B cell (primary cell): ENCODE results near the gene CDH13. TPM values are rescaled to one million over a fixed set of nuclear protein-coding genes. Genes with fewer than 3 reads are reported as not detected.

Experiments
- ATAC-seq: fragments of 200-7000 bp; cut with Tn5 transposase; one replicate; pipeline ENCODE4 v1.10.0; 2021; ENCODE audit warnings: low read depth, mild to moderate bottlenecking, moderate number of reproducible peaks, moderate library complexity
- CTCF ChIA-PET: fragments of 350-600 bp; sonication (Branson Sonifier 250); formaldehyde crosslinking; loops from one replicate; lab custom pipeline; 2021; ENCODE audit warnings: antibody characterized with exemption, inconsistent platforms; lab: Charles Lee
- POLR2A ChIA-PET: fragments of 350-600 bp; sonication (Branson Sonifier 250); formaldehyde crosslinking; loops from one replicate; lab custom pipeline; 2021; ENCODE audit warnings: antibody characterized with exemption; lab: Charles Lee
- DNase-seq: peaks from one replicate; pipeline ENCODE4 v3.0.0; 2013
- H2AFZ ChIP-seq: 2 replicates; pipeline ENCODE4 v1.6.1; 2012; ENCODE audit warnings: mild to moderate bottlenecking, low read depth, low read length; ENCODE audit not compliant: insufficient read depth, poor library complexity, severe bottlenecking
- H3K27ac ChIP-seq, 2 donors: 1 replicate in 1 of 2; 2 replicates in 1 of 2; pipeline ENCODE4 v1.5.1; 2012 to 2013; ENCODE audit warnings: low read length in 2 of 2, mild to moderate bottlenecking in 2 of 2, moderate library complexity in 1 of 2
- H3K27me3 ChIP-seq, 4 experiments: fragments of 200-600 bp in 1 of 4; sonication (generic) in 1 of 4; replicated peaks in 1 of 4; 1 replicate in 2 of 4; 2 replicates in 2 of 4; pipeline versions ENCODE4 v1.6.1 to v1.7.0; 2013 to 2016; ENCODE audit warnings: low read length in 3 of 4, mild to moderate bottlenecking in 2 of 4, mixed read lengths in 1 of 4, moderate library complexity in 1 of 4; ENCODE audit not compliant: insufficient read depth in 4 of 4, control insufficient read depth in 3 of 4; ENCODE audit errors: control extremely low read depth in 1 of 4
- H3K36me3 ChIP-seq, 2 experiments: replicated peaks in 1 of 2; 1 replicate in 1 of 2; 2 replicates in 1 of 2; pipeline versions ENCODE4 v1.6.1 to v1.7.1; 2013; ENCODE audit warnings: low read length in 1 of 2; ENCODE audit not compliant: insufficient read depth in 2 of 2, control insufficient read depth in 1 of 2; ENCODE audit errors: control extremely low read depth in 1 of 2, extremely low read depth in 1 of 2
- H3K4me1 ChIP-seq, 2 donors: fragments of 200-600 bp in 1 of 2; sonication (generic) in 1 of 2; 1 replicate in 1 of 2; 2 replicates in 1 of 2; pipeline versions ENCODE4 v1.5.1 to v1.6.1; 2013 to 2017; ENCODE audit warnings: low read length in 2 of 2; ENCODE audit not compliant: control insufficient read depth in 2 of 2, insufficient read depth in 2 of 2
- H3K4me2 ChIP-seq: replicated peaks from 2 replicates; pipeline ENCODE3; 2012; ENCODE audit warnings: mild to moderate bottlenecking, low read depth, low read length; ENCODE audit not compliant: poor library complexity, severe bottlenecking
- H3K4me3 ChIP-seq, 5 experiments: fragments of 200-600 bp in 1 of 5; sonication (generic) in 1 of 5; 1 replicate in 3 of 5; 2 replicates in 2 of 5; pipeline versions ENCODE4 v1.5.1 to v1.7.0; 2011 to 2016; ENCODE audit warnings: low read length in 4 of 5, mild to moderate bottlenecking in 4 of 5, low read depth in 2 of 5, control low read depth in 1 of 5, moderate library complexity in 1 of 5; ENCODE audit not compliant: insufficient read depth in 1 of 5; ENCODE audit errors: control extremely low read depth in 1 of 5, extremely low read depth in 1 of 5
- H3K79me2 ChIP-seq: fragments of 200-600 bp; sonication (generic); one replicate; pipeline ENCODE4 v1.6.0; 2016; ENCODE audit warnings: low read length; ENCODE audit not compliant: control insufficient read depth, insufficient read depth
- H3K9ac ChIP-seq: fragments of 200-600 bp; sonication (generic); 2 replicates; pipeline ENCODE4 v1.6.1; 2017; ENCODE audit warnings: mild to moderate bottlenecking, low read length, moderate library complexity
- H3K9me3 ChIP-seq, 3 donors: one replicate each; pipeline versions ENCODE4 v1.6.1 to v1.7.1; 2013; ENCODE audit warnings: low read length in 2 of 3; ENCODE audit not compliant: control insufficient read depth in 2 of 3, insufficient read depth in 1 of 3; ENCODE audit errors: control extremely low read depth in 1 of 3
- H4K20me1 ChIP-seq: 2 replicates; pipeline ENCODE4 v1.6.0; 2012; ENCODE audit warnings: mild to moderate bottlenecking, low read length; ENCODE audit not compliant: insufficient read depth, control insufficient read depth, poor library complexity, severe bottlenecking
- H3K27ac Mint-ChIP-seq: one replicate; pipeline ENCODE4 v1.8.0; 2021; ENCODE audit warnings: mixed read lengths
- H3K27me3 Mint-ChIP-seq: one replicate; pipeline ENCODE4 v1.8.0; 2021; ENCODE audit warnings: mixed read lengths
- H3K4me1 Mint-ChIP-seq: one replicate; pipeline ENCODE4 v1.8.0; 2021; ENCODE audit warnings: mixed read lengths
- H3K4me3 Mint-ChIP-seq: one replicate; pipeline ENCODE4 v1.8.0; 2021; ENCODE audit warnings: mixed read lengths
- H3K9me3 Mint-ChIP-seq: one replicate; pipeline ENCODE4 v1.8.0; 2022; ENCODE audit warnings: mixed read lengths; ENCODE audit not compliant: insufficient read depth
- EZH2 ChIP-seq: IDR thresholded peaks from 2 replicates; pipeline ENCODE4 v1.6.1; 2012; ENCODE audit warnings: borderline replicate concordance, low read depth, mild to moderate bottlenecking, moderate library complexity, low read length; ENCODE audit not compliant: insufficient read depth, poor library complexity, severe bottlenecking
- WGBS: methylation state at CpG from one replicate; pipeline ENCODE4 v1.1.5; 2013; ENCODE audit warnings: missing lambda C conversion rate; ENCODE audit not compliant: insufficient coverage; 5-methylcytosine and 5-hydroxymethylcytosine counted together
- intact Hi-C: fragments of 100-400 bp; cut with micrococcal nuclease; formaldehyde crosslinking; loops from one replicate; pipeline ENCODE4 v1.10.0; 2022
- polyA plus RNA-seq: library from polyadenylated mRNA; depleted of rRNA; stranded (reverse); fragments of >200 nt; gene quantifications from 2 replicates; pipeline ENCODE4 v1.2.3, GENCODE V29; 2012
- total RNA-seq, 2 donors: library from RNA; stranded (reverse); fragments of 120-200 nt in 1 of 2; gene quantifications; 1 replicate in 1 of 2; 2 replicates in 1 of 2; pipeline versions ENCODE4 v1.2.3 to v1.2.4, GENCODE V29; 2013 to 2022
- TF ChIP-seq, protein P1 (sequence below): fragments of 200-600 bp; IDR thresholded peaks from one replicate; pipeline ENCODE4 v1.8.0; 2022; ENCODE audit warnings: antibody characterized with exemption, mild to moderate bottlenecking

The CDH13 gene
- total and polyA plus RNA-seq, 2 donors (not counting 1 experiment from before 2014, with no cell fraction given): not detected

GRCh38 chr16:83443972-83444371 is 817.2 kb downstream of the CDH13 start:
- intact Hi-C loops: no loop called here
- Mint-ChIP-seq H3K4me1 (no peaks in the 10 kb centered on the region), H3K4me3 (no peak overlapping the region), H3K27ac (no peak overlapping the region), H3K9me3 (no peaks in the 10 kb centered on the region), H3K27me3 (peaks cover 7% of the 10 kb centered on the region)
- Histone ChIP-seq H3K36me3 (no peaks in the 10 kb centered on the region), H3K9ac (no peak overlapping the region), H3K27ac (no peak overlapping the region), H3K4me2 (no peak overlapping the region), H2AFZ (no peak overlapping the region), H3K27me3 (no peaks in the 10 kb centered on the region), H3K4me1 (no peaks in the 10 kb centered on the region), H3K79me2 (no peaks in the 10 kb centered on the region), H4K20me1 (no peaks in the 10 kb centered on the region), H3K4me3 (no peak overlapping the region), H3K9me3 (no peaks in the 10 kb centered on the region)
- no peak for DNase-seq
- TF ChIP-seq, protein P1, sequence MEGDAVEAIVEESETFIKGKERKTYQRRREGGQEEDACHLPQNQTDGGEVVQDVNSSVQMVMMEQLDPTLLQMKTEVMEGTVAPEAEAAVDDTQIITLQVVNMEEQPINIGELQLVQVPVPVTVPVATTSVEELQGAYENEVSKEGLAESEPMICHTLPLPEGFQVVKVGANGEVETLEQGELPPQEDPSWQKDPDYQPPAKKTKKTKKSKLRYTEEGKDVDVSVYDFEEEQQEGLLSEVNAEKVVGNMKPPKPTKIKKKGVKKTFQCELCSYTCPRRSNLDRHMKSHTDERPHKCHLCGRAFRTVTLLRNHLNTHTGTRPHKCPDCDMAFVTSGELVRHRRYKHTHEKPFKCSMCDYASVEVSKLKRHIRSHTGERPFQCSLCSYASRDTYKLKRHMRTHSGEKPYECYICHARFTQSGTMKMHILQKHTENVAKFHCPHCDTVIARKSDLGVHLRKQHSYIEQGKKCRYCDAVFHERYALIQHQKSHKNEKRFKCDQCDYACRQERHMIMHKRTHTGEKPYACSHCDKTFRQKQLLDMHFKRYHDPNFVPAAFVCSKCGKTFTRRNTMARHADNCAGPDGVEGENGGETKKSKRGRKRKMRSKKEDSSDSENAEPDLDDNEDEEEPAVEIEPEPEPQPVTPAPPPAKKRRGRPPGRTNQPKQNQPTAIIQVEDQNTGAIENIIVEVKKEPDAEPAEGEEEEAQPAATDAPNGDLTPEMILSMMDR: no peak
- no peak for TF ChIP-seq EZH2
- ATAC-seq: no peak
- CTCF ChIA-PET: interaction anchor here (4.0 kb wide), 1 partner anchor 1180 kb away, joined by 16 read pairs; no protein-coding TSS in a partner anchor
- POLR2A ChIA-PET: no interaction called here
- 46% methylated on average over 2 of the region's 3 CpGs for WGBS

DNA sequence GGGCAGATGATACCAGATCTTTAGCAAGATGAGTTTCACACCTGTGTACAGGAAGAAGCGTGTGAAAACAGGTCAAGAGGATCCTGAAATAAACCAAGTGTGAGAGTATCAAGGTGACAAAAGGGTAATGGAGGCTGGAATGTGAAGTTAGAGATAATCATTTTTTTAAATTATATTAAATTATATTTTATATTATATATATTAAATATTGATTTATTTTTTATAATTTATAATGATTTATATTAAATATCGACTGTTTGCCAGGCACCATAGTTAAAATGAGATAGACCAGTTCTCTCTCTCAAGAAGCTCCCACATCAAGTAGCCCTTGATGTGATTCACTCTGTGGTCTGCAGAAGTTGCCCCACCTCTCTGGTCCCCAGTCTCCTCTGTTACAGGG is 820.8 kb downstream of the CDH13 start:
- CTCF ChIA-PET: interaction anchor here (0.8 to 2.4 kb wide), 6 partner anchors 10 to 1184 kb away, joined by 3 to 21 read pairs (median 4); no protein-coding TSS in a partner anchor
- WGBS: no CpG with 5 or more reads among the region's 2 CpGs

More for the DNA sequence above, 820.8 kb downstream of the CDH13 start:
- no peak for TF ChIP-seq EZH2
- TF ChIP-seq, protein P1: no peak
- Histone ChIP-seq H2AFZ (no peak overlapping the region), H3K79me2 (no peaks in the 10 kb centered on the region), H3K36me3 (no peaks in the 10 kb centered on the region), H3K4me1 (no peaks in the 10 kb centered on the region), H3K4me2 (no peak overlapping the region), H3K27me3 (no peaks in the 10 kb centered on the region), H3K9me3 (no peaks in the 10 kb centered on the region), H3K27ac (no peak overlapping the region), H3K4me3 (no peak overlapping the region), H4K20me1 (no peaks in the 10 kb centered on the region), H3K9ac (no peak overlapping the region)
- Mint-ChIP-seq H3K4me1 (no peaks in the 10 kb centered on the region), H3K4me3 (no peak overlapping the region), H3K27me3 (peaks cover 3% of the 10 kb centered on the region), H3K9me3 (no peaks in the 10 kb centered on the region), H3K27ac (no peak overlapping the region)
- no peak for ATAC-seq
- intact Hi-C loops: no loop called here
- POLR2A ChIA-PET: no interaction called here
- DNase-seq: no peak
